ENCODE data around the gene PSTPIP1. TPM values are rescaled to one million over a fixed set of nuclear protein-coding genes. Genes with fewer than 3 reads are reported as not detected.

PSTPIP1 gene
- polyA plus RNA-seq, 2 of the 4 experiments (the other 2 are of a cell fraction): not detected

GRCh38 chr15:76974456-76975036, 20.4 kb upstream of the PSTPIP1 start:
- CTCF ChIA-PET: interaction anchor here (0.5 to 2.3 kb wide), 6 partner anchors 8 to 569 kb away, joined by 3 to 11 read pairs (median 4); no protein-coding TSS in a partner anchor
- H3K4me2 ChIP-seq: no peak overlapping the region
- FAIRE-seq (no peak), ATAC-seq (peak; percentile 14 to 17; a peak in 3 of 6 replicates), DNase-seq (ENCODE audit: low read depth in 1 of 2, low spot score in 1 of 2) (no peak)
- POLR2A ChIA-PET: no interaction called here
- no peak overlapping the region for H3K27ac ChIP-seq
- 0 out of 3 replicates have a peak, but pooled peaks cover 10% of the 10 kb centered on the region for H3K9me3 ChIP-seq
- TF ChIP-seq RAD21 (conservative IDR thresholded peaks at IDR 0.05 in 1 of 2, IDR thresholded peaks at IDR 0.05 in 1 of 2) (0 out of 5 replicates have a peak, but pooled peaks of 1 of the 2 experiments have one; percentile 3), CHD4 (IDR thresholded peaks at IDR 0.05; ENCODE audit: borderline replicate concordance) (no peak)
- no peak overlapping the region for H3K4me3 ChIP-seq
- no peaks in the 10 kb centered on the region for H3K4me1 ChIP-seq
- WGBS (ENCODE audit: missing lambda C conversion rate): 46% methylated on average over 4 of the region's 4 CpGs

DNA sequence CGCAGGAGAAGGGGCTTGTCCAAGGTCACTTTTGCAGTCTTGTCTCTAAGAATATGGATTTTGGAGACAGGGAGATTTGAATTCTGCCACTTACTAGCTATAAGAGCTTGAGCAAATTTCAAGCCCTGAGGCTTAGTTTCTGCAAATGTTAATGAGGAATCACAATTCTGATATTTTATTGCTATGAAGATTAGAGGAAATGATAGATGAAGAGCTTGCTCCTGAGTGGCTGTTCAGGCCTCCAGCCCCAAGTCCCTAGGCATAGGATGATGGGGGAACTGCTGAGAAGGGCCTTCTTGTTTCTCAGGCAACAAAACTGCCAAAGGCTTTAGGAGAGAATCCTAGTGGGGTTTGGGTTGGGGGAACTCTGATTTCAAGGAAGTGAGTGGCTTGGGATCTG, 18.8 kb upstream of the PSTPIP1 start:
- no peak overlapping the region for H3K4me3 ChIP-seq
- no peak overlapping the region for H3K27ac ChIP-seq
- 0 out of 3 replicates have a peak, but pooled peaks cover 16% of the 10 kb centered on the region for H3K9me3 ChIP-seq
- ATAC-seq (no peak), DNase-seq (ENCODE audit: low read depth in 1 of 2, low spot score in 1 of 2) (no peak), FAIRE-seq (no peak)
- no peak overlapping the region for H3K4me2 ChIP-seq
- TF ChIP-seq MAZ (IDR thresholded peaks at IDR 0.05; ENCODE audit: borderline replicate concordance, low read depth, low read length): no peak
- no peak for TF ChIP-seq EP300 (IDR thresholded peaks at IDR 0.05)
- TF ChIP-seq EHMT2 (IDR thresholded peaks at IDR 0.05; ENCODE audit: low read depth): no peak
- TF ChIP-seq KDM5A (IDR thresholded peaks at IDR 0.05): no peak
- no peak for TF ChIP-seq ZFP36 (IDR thresholded peaks at IDR 0.05; ENCODE audit: borderline replicate concordance, partially characterized antibody)
- TF ChIP-seq HOXB13 (CRISPR knock-in tag; IDR thresholded peaks at IDR 0.05; ENCODE audit: low read depth): no peak
- TF ChIP-seq HEYL (CRISPR knock-in tag; IDR thresholded peaks at IDR 0.05): no peak
- no peak for TF ChIP-seq ESRRA (IDR thresholded peaks at IDR 0.05; ENCODE audit: borderline replicate concordance, low read length)
- TF ChIP-seq HOXA7 (CRISPR knock-in tag; IDR thresholded peaks at IDR 0.05): no peak
- TF ChIP-seq CHD2 (IDR thresholded peaks at IDR 0.05; ENCODE audit: low read length, partially characterized antibody): no peak
- TF ChIP-seq MAFK (IDR thresholded peaks at IDR 0.05; ENCODE audit: partially characterized antibody): no peak
- TF ChIP-seq CBX8 (IDR thresholded peaks at IDR 0.05): no peak
- TF ChIP-seq POLR2A (IDR thresholded peaks at IDR 0.05; ENCODE audit: low read length): no peak
- no peak for TF ChIP-seq CBX2 (IDR thresholded peaks at IDR 0.05; ENCODE audit: borderline replicate concordance, low read depth)
- no peak for TF ChIP-seq SMC3 (IDR thresholded peaks at IDR 0.05)
- TF ChIP-seq, protein P1, sequence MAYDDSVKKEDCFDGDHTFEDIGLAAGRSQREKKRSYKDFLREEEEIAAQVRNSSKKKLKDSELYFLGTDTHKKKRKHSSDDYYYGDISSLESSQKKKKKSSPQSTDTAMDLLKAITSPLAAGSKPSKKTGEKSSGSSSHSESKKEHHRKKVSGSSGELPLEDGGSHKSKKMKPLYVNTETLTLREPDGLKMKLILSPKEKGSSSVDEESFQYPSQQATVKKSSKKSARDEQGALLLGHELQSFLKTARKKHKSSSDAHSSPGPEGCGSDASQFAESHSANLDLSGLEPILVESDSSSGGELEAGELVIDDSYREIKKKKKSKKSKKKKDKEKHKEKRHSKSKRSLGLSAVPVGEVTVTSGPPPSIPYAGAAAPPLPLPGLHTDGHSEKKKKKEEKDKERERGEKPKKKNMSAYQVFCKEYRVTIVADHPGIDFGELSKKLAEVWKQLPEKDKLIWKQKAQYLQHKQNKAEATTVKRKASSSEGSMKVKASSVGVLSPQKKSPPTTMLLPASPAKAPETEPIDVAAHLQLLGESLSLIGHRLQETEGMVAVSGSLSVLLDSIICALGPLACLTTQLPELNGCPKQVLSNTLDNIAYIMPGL (CRISPR knock-in tag; IDR thresholded peaks at IDR 0.05; ENCODE audit: borderline replicate concordance): no peak
- no peak for TF ChIP-seq ZSCAN20 (CRISPR knock-in tag; IDR thresholded peaks at IDR 0.05)
- TF ChIP-seq, protein P2, sequence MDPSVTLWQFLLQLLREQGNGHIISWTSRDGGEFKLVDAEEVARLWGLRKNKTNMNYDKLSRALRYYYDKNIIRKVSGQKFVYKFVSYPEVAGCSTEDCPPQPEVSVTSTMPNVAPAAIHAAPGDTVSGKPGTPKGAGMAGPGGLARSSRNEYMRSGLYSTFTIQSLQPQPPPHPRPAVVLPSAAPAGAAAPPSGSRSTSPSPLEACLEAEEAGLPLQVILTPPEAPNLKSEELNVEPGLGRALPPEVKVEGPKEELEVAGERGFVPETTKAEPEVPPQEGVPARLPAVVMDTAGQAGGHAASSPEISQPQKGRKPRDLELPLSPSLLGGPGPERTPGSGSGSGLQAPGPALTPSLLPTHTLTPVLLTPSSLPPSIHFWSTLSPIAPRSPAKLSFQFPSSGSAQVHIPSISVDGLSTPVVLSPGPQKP (IDR thresholded peaks at IDR 0.05; ENCODE audit: low read depth, low read length): no peak
- no peak for TF ChIP-seq BCL3 (IDR thresholded peaks at IDR 0.05)
- ChIA-PET CTCF (interaction anchor here (1.0 to 1.9 kb wide), 3 partner anchors 20 to 47 kb away, joined by 3 to 5 read pairs (median 5); no protein-coding TSS in a partner anchor), POLR2A (no interaction called here)
- 43% methylated on average over 1 of the region's 1 CpG for WGBS (ENCODE audit: missing lambda C conversion rate)
- H3K4me1 ChIP-seq: no peaks in the 10 kb centered on the region
